HepG2 (cell line): Measurements from ENCODE around the gene BBC3. TPM values are rescaled to one million over a fixed set of nuclear protein-coding genes. Genes with fewer than 3 reads are reported as not detected.

Source experiments
- CHD4 ChIP-seq: fragments of 200-600 bp; sonication (generic); IDR thresholded peaks from 2 replicates; pipeline ENCODE4 v1.7.0; 2017; ENCODE audit warnings: mild to moderate bottlenecking, low read length, borderline replicate concordance
- GABPB1 ChIP-seq: IDR thresholded peaks from 2 replicates; pipeline ENCODE4 v1.6.1; 2016; ENCODE audit warnings: mild to moderate bottlenecking, missing genetic modification reagents, moderate library complexity, missing compliant biosample characterization
- IRX3 ChIP-seq: sonication (generic); formaldehyde crosslinking; IDR thresholded peaks from 2 replicates; pipeline ENCODE4 v1.8.1; 2023; ENCODE audit warnings: mild to moderate bottlenecking, low read depth, missing genetic modification reagents, borderline replicate concordance
- JDP2 ChIP-seq: sonication (generic); formaldehyde crosslinking; IDR thresholded peaks from 2 replicates; pipeline ENCODE4 v1.8.1; 2022; ENCODE audit warnings: missing genetic modification reagents, borderline replicate concordance
- KLF16 ChIP-seq, 2 experiments: sonication (generic) in 1 of 2; formaldehyde crosslinking in 1 of 2; IDR thresholded peaks; 2 replicates each; pipeline versions ENCODE4 v1.6.1 to v1.8.0; 2016 to 2023; ENCODE audit warnings: missing genetic modification reagents in 2 of 2, missing compliant biosample characterization in 1 of 2
- PCBP2 ChIP-seq: fragments of 200-400 bp; formaldehyde crosslinking; optimal IDR thresholded peaks from 2 replicates; pipeline ENCODE3; 2018; ENCODE audit warnings: low read length, low read depth; ENCODE audit not compliant: poor library complexity, severe bottlenecking
- THRA ChIP-seq: sonication (generic); formaldehyde crosslinking; IDR thresholded peaks from 2 replicates; pipeline ENCODE4 v1.4.0; 2020; ENCODE audit warnings: missing genetic modification reagents, borderline replicate concordance
- ZNF292 ChIP-seq: sonication (generic); formaldehyde crosslinking; IDR thresholded peaks from 2 replicates; pipeline ENCODE4 v1.8.1; 2022; ENCODE audit warnings: mild to moderate bottlenecking, low read depth, missing genetic modification reagents, borderline replicate concordance
- ZNF326 ChIP-seq: sonication (generic); formaldehyde crosslinking; IDR thresholded peaks from 2 replicates; pipeline ENCODE4 v1.4.0; 2020; ENCODE audit warnings: missing genetic modification reagents, borderline replicate concordance
- ZNF335 ChIP-seq: sonication (generic); formaldehyde crosslinking; IDR thresholded peaks from 2 replicates; pipeline ENCODE4 v1.4.0; 2020; ENCODE audit warnings: missing genetic modification reagents
- ZNF770 ChIP-seq: sonication (generic); formaldehyde crosslinking; IDR thresholded peaks from 2 replicates; pipeline ENCODE4 v1.5.0; 2020; ENCODE audit warnings: mild to moderate bottlenecking, missing genetic modification reagents
- polyA plus RNA-seq, 8 experiments: library from polyadenylated mRNA; depleted of rRNA in 3 of 8; stranded (reverse) in 7 of 8; unstranded in 1 of 8; fragments of >200 nt; fragmentation: Illumina TruSeq in 4 of 8; extraction: Trizol in 4 of 8; gene quantifications; 2 replicates each; pipeline versions ENCODE4 v1.2.1 to v1.2.3, GENCODE V29; 2011 to 2016; ENCODE audit warnings: low read depth in 4 of 8, missing spikeins in 1 of 8, mixed read lengths in 1 of 8; ENCODE audit not compliant: insufficient read depth in 1 of 8
- total RNA-seq, 5 experiments: library from RNA; depleted of rRNA; stranded (reverse); fragments of >200 nt; fragmentation: Illumina TruSeq; extraction: Trizol; gene quantifications; 2 replicates each; pipeline ENCODE4 v1.2.3, GENCODE V29; 2016; ENCODE audit warnings: low read depth in 1 of 5
- TF ChIP-seq, protein P1 (sequence below), 2 experiments: sonication (generic) in 1 of 2; formaldehyde crosslinking in 1 of 2; IDR thresholded peaks; 2 replicates each; pipeline versions ENCODE4 v1.6.1 to v1.9.0; 2014 to 2022; ENCODE audit warnings: antibody characterized with exemption in 1 of 2, borderline replicate concordance in 1 of 2, inconsistent platforms in 1 of 2, low read depth in 1 of 2, missing genetic modification reagents in 1 of 2
- TF ChIP-seq, protein P2 (sequence below): sonication (generic); formaldehyde crosslinking; IDR thresholded peaks from 2 replicates; pipeline ENCODE4 v1.4.0; 2020; ENCODE audit warnings: mild to moderate bottlenecking, missing genetic modification reagents

The BBC3 gene
- total and polyA plus RNA-seq, 2 of the 13 experiments (the other 11 are each of a cell fraction or from before 2014, with no cell fraction given): 6.1 to 8.8 TPM

DNA sequence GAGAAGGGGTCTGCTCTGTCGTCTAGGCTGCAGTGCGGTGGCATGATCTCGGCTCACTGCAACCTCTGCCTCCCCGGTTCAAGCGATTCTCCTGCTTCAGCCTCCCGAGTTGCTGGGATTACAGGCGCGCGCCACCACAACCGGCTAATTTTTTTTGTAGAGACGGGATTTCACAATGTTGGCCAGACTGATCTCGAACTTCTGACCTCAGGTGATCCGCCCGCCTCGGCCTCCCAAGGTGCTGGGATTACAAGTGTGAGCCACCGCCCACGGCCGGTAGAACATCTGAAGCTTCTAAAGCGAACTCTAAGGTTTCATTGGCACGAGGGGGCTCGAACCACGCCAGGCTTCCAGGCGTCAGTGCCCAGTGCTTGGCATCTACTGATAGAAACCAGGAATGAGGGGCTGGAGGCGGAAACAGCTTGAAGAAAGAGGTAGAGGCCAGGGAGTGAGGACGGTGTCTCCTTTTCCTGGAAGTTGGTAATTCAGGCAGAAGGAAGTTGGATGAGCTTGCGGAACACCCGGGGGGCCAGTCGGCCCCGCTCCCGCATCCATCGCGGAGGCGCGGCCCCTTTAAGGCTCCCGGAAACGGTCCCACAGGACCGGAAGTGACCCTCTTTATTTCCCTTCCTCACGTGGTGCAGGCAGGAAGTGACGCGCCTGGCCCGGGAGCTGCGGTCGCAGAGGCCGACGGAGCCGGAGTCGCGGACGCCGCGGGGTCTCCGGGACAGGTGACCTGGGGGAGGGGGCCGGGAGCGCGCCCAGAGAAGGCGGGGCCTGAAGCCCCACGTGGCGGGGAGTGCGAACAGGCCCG, 25.1 kb upstream of the BBC3 start, which contains the start of gene CCDC9 (continued):
- TF ChIP-seq PCBP2 (no peak), ZNF292 (no peak), GABPB1 (CRISPR knock-in tag) (peak; percentile 95), CHD4 (peak; percentile 61; the same call in 1 of the 2 replicates), ZNF326 (CRISPR knock-in tag) (no peak), ZNF335 (no peak), THRA (CRISPR knock-in tag) (0 out of 2 replicates have a peak, but pooled peaks have one; percentile 9), JDP2 (CRISPR knock-in tag) (no peak), KLF16 (CRISPR knock-in tag; IDR thresholded peaks at IDR 0.05) (peak in 1 of 2 experiments; percentile 49; a peak in 1 of 4 replicates), ZNF770 (CRISPR knock-in tag) (peak; percentile 74), IRX3 (CRISPR knock-in tag) (no peak)
- TF ChIP-seq, protein P1, sequence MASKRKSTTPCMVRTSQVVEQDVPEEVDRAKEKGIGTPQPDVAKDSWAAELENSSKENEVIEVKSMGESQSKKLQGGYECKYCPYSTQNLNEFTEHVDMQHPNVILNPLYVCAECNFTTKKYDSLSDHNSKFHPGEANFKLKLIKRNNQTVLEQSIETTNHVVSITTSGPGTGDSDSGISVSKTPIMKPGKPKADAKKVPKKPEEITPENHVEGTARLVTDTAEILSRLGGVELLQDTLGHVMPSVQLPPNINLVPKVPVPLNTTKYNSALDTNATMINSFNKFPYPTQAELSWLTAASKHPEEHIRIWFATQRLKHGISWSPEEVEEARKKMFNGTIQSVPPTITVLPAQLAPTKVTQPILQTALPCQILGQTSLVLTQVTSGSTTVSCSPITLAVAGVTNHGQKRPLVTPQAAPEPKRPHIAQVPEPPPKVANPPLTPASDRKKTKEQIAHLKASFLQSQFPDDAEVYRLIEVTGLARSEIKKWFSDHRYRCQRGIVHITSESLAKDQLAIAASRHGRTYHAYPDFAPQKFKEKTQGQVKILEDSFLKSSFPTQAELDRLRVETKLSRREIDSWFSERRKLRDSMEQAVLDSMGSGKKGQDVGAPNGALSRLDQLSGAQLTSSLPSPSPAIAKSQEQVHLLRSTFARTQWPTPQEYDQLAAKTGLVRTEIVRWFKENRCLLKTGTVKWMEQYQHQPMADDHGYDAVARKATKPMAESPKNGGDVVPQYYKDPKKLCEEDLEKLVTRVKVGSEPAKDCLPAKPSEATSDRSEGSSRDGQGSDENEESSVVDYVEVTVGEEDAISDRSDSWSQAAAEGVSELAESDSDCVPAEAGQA (IDR thresholded peaks at IDR 0.05; ENCODE audit: low read depth): 0 out of 2 replicates have a peak, but pooled peaks have one; percentile 25
- TF ChIP-seq, protein P1 (CRISPR knock-in tag; IDR thresholded peaks at IDR 0.05; ENCODE audit: borderline replicate concordance): no peak
- TF ChIP-seq, protein P2, sequence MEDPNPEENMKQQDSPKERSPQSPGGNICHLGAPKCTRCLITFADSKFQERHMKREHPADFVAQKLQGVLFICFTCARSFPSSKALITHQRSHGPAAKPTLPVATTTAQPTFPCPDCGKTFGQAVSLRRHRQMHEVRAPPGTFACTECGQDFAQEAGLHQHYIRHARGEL: peak; percentile 39; the same call in 1 of the 2 replicates
